Keratinocyte (primary cell): ENCODE data around the gene TSPYL1.

Source experiments
- EZH2 ChIP-seq: IDR thresholded peaks from one replicate; pipeline ENCODE4 v1.6.1; 2012; ENCODE audit warnings: inconsistent platforms, mild to moderate bottlenecking, low read length, moderate library complexity
- TF ChIP-seq, protein P1 (sequence below), 3 experiments: IDR thresholded peaks in 1 of 3; conservative IDR thresholded peaks in 1 of 3; optimal IDR thresholded peaks in 1 of 3; 2 replicates in 2 of 3; 3 replicates in 1 of 3; pipeline versions ENCODE3 to v1.5.1; 2011; ENCODE audit warnings: low read length in 3 of 3, mild to moderate bottlenecking in 3 of 3, moderate library complexity in 2 of 3, control low read depth in 1 of 3, inconsistent platforms in 1 of 3; ENCODE audit not compliant: insufficient read depth in 2 of 3; ENCODE audit errors: extremely low read depth in 1 of 3

DNA sequence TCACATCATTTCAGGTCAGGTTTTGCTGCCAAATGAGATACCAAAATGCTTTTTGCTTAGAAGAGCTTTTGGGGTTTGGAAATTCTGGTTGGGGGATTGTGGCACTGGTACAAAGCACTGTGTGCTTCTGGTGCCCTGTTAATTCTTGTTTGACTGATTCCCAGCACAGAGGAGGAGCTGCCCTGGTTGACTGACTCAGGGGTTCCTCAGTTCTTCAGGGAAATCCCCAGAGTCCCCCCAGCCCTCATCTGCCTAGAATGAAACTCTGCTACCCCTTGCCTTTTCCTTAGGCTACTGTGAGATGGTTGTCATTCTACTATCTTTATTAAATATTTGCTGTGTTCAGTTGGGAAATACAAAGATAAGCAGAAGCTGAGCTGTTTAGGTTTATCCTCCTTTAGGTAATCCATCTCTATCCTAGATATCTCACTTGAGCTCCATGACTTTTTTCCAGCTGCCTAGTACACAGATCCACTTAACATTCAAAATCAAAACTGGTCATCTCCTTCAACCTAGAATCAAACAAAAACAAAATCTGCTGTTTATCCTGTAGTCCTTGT, 24.9 kb upstream of the TSPYL1 start:
- TF ChIP-seq, protein P1, sequence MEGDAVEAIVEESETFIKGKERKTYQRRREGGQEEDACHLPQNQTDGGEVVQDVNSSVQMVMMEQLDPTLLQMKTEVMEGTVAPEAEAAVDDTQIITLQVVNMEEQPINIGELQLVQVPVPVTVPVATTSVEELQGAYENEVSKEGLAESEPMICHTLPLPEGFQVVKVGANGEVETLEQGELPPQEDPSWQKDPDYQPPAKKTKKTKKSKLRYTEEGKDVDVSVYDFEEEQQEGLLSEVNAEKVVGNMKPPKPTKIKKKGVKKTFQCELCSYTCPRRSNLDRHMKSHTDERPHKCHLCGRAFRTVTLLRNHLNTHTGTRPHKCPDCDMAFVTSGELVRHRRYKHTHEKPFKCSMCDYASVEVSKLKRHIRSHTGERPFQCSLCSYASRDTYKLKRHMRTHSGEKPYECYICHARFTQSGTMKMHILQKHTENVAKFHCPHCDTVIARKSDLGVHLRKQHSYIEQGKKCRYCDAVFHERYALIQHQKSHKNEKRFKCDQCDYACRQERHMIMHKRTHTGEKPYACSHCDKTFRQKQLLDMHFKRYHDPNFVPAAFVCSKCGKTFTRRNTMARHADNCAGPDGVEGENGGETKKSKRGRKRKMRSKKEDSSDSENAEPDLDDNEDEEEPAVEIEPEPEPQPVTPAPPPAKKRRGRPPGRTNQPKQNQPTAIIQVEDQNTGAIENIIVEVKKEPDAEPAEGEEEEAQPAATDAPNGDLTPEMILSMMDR (optimal IDR thresholded peaks at IDR 0.05 in 1 of 3, IDR thresholded peaks at IDR 0.05 in 1 of 3, conservative IDR thresholded peaks at IDR 0.05 in 1 of 3; ENCODE audit: extremely low read depth in 1 of 3, insufficient read depth in 2 of 3, low read length in 3 of 3), result no peak
- TF ChIP-seq EZH2, result no peak
